BLaER1 treated with 17β-estradiol and CSF1 and Interleukin-3, amounts not matched to agents 10 nM and 100 nM (cell line): Measurements from ENCODE around the gene BDKRB1.

Experiments used
- H3K27ac ChIP-seq, 11 experiments: shearing (Covaris generic); formaldehyde crosslinking; 2 replicates each; pipeline ENCODE4 v1.8.1; 2022
- H3K27me3 ChIP-seq, 11 experiments: shearing (Covaris generic); formaldehyde crosslinking; 2 replicates each; pipeline ENCODE4 v1.8.1; 2022
- H3K36me3 ChIP-seq, 11 experiments: shearing (Covaris generic); formaldehyde crosslinking; 2 replicates each; pipeline ENCODE4 v1.8.1; 2022
- H3K4me1 ChIP-seq, 10 experiments: shearing (Covaris generic); formaldehyde crosslinking; 2 replicates each; pipeline ENCODE4 v1.8.1; 2022
- H3K4me2 ChIP-seq, 11 experiments: shearing (Covaris generic); formaldehyde crosslinking; 2 replicates each; pipeline ENCODE4 v1.8.1; 2022
- H3K4me3 ChIP-seq, 10 experiments: shearing (Covaris generic); formaldehyde crosslinking; 2 replicates each; pipeline ENCODE4 v1.8.1; 2022
- H3K9ac ChIP-seq, 11 experiments: shearing (Covaris generic); formaldehyde crosslinking; 2 replicates each; pipeline ENCODE4 v1.8.1; 2022
- H3K9me3 ChIP-seq, 11 experiments: shearing (Covaris generic); formaldehyde crosslinking; replicated peaks in 1 of 11; 2 replicates each; pipeline ENCODE4 v1.8.1; 2022
- H4K20me1 ChIP-seq, 11 experiments: shearing (Covaris generic); formaldehyde crosslinking; 2 replicates each; pipeline ENCODE4 v1.8.1; 2022
- Cebpa-rat ChIP-seq, 11 experiments: shearing (Covaris generic); IDR thresholded peaks; 2 replicates each; pipeline ENCODE4 v1.8.1; 2022

Gene BDKRB1

GRCh38 chr14:96279564-96279963 lies 23.6 kb downstream of the BDKRB1 start:
- peaks cover 10 to 25% (median 19%) of the 10 kb centered on the region in 11 experiments for H3K36me3 ChIP-seq
- H3K9ac ChIP-seq = no peak overlapping the region
- no peaks in the 10 kb centered on the region for H3K27me3 ChIP-seq
- no peak overlapping the region for H3K4me2 ChIP-seq
- no peaks in the 10 kb centered on the region for H4K20me1 ChIP-seq
- peaks cover 0 to 6% (median 0%) of the 10 kb centered on the region in 10 experiments; a peak in 3 of 20 replicates for H3K4me1 ChIP-seq
- no peak overlapping the region for H3K4me3 ChIP-seq
- H3K9me3 ChIP-seq = peaks cover 10 to 15% (median 14%) of the 10 kb centered on the region in 11 experiments
- no peak for TF ChIP-seq Cebpa-rat (IDR thresholded peaks at IDR 0.05)
- no peak overlapping the region for H3K27ac ChIP-seq

DNA sequence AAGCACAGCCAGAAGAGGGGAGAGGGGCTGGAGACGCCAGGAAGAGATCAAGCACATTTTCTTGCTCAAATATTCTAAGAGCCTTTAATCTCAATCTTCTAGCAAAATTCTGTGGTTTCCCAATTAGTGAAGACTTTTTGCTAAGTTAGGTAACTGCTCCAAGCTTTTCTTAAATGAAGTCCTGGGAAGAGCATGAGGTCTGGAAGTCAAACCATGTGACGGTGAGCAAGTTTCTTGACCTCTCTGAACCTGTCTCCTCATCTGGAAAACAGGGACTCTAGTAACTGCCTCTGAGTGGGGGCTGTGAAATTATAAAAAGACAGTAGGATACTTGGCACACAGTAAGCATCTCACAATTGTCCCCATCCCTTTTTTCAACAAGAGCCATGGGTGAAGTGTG lies 24.1 kb downstream of the BDKRB1 start:
- no peak overlapping the region for H3K27ac ChIP-seq
- H3K9me3 ChIP-seq = peaks cover 10 to 15% (median 14%) of the 10 kb centered on the region in 11 experiments
- no peak overlapping the region for H3K9ac ChIP-seq
- H3K27me3 ChIP-seq = no peaks in the 10 kb centered on the region
- H3K36me3 ChIP-seq = peaks cover 13 to 31% (median 19%) of the 10 kb centered on the region in 11 experiments
- peaks cover 0 to 4% (median 0%) of the 10 kb centered on the region in 10 experiments; a peak in 2 of 20 replicates for H3K4me1 ChIP-seq
- H3K4me2 ChIP-seq = no peak overlapping the region
- H4K20me1 ChIP-seq = no peaks in the 10 kb centered on the region
- no peak overlapping the region for H3K4me3 ChIP-seq
- no peak for TF ChIP-seq Cebpa-rat (IDR thresholded peaks at IDR 0.05)

GRCh38 chr14:96281486-96281885 lies 25.5 kb downstream of the BDKRB1 start:
- Histone ChIP-seq H3K4me3 (no peak overlapping the region), H3K27me3 (no peaks in the 10 kb centered on the region), H3K4me2 (no peak overlapping the region), H3K36me3 (peaks cover 22 to 42% (median 28%) of the 10 kb centered on the region in 11 experiments), H3K4me1 (no peaks in the 10 kb centered on the region), H3K9ac (no peak overlapping the region), H3K9me3 (peaks cover 10 to 15% (median 14%) of the 10 kb centered on the region in 11 experiments), H3K27ac (no peak overlapping the region), H4K20me1 (no peaks in the 10 kb centered on the region)
- TF ChIP-seq Cebpa-rat (IDR thresholded peaks at IDR 0.05) = no peak

GRCh38 chr14:96284008-96284407 lies 28.0 kb downstream of the BDKRB1 start:
- no peaks in the 10 kb centered on the region for H4K20me1 ChIP-seq
- H3K36me3 ChIP-seq = peaks cover 35 to 67% (median 43%) of the 10 kb centered on the region in 11 experiments
- TF ChIP-seq Cebpa-rat (IDR thresholded peaks at IDR 0.05) = no peak
- H3K9ac ChIP-seq = no peak overlapping the region
- no peak overlapping the region for H3K4me2 ChIP-seq
- no peak overlapping the region for H3K4me3 ChIP-seq
- H3K27ac ChIP-seq = no peak overlapping the region
- H3K27me3 ChIP-seq = no peaks in the 10 kb centered on the region
- H3K9me3 ChIP-seq = no peaks in the 10 kb centered on the region
- H3K4me1 ChIP-seq = no peaks in the 10 kb centered on the region

- no peaks in the 10 kb centered on the region for H3K27me3 ChIP-seq
- TF ChIP-seq Cebpa-rat (IDR thresholded peaks at IDR 0.05) = no peak
- peaks cover 39 to 71% (median 47%) of the 10 kb centered on the region in 11 experiments for H3K36me3 ChIP-seq
- no peak overlapping the region for H3K9ac ChIP-seq
- no peak overlapping the region for H3K4me3 ChIP-seq
- H3K27ac ChIP-seq = no peak overlapping the region
- H3K4me2 ChIP-seq = no peak overlapping the region
- H3K4me1 ChIP-seq = no peaks in the 10 kb centered on the region
- no peaks in the 10 kb centered on the region for H4K20me1 ChIP-seq
- no peaks in the 10 kb centered on the region for H3K9me3 ChIP-seq
Measured at GRCh38 chr14:96284430-96284829, 28.4 kb downstream of the BDKRB1 start.

- no peak overlapping the region for H3K27ac ChIP-seq
- peaks cover 51 to 83% (median 60%) of the 10 kb centered on the region in 11 experiments for H3K36me3 ChIP-seq
- H4K20me1 ChIP-seq = no peaks in the 10 kb centered on the region
- TF ChIP-seq Cebpa-rat (IDR thresholded peaks at IDR 0.05) = no peak
- no peak overlapping the region for H3K4me2 ChIP-seq
- no peaks in the 10 kb centered on the region for H3K9me3 ChIP-seq
- no peak overlapping the region for H3K9ac ChIP-seq
- H3K27me3 ChIP-seq = no peaks in the 10 kb centered on the region
- no peak overlapping the region for H3K4me3 ChIP-seq
- H3K4me1 ChIP-seq = no peaks in the 10 kb centered on the region
Measured at GRCh38 chr14:96285667-96286066, 29.7 kb downstream of the BDKRB1 start.

- H3K27ac ChIP-seq = no peak overlapping the region
Measured at GRCh38 chr14:96286251-96286650, 30.2 kb downstream of the BDKRB1 start.

DNA sequence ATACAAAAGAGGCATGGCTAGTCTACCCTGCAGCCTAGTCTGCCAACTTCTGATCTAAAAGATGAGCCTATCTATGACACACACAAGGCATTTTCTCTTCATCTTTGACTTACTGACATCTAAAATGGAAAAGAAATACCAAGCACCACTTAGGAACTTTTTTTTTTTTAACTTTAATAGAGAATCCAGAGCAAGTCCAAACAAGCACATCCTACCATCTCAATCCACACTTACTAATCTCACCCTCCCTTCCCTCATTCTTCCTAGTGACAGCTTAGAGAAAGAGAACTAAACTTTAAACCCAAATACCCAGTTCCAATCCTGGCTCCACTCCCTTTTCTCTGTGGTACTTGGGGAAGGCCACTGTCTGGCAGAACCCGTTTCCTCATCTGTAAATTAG lies 31.8 kb downstream of the BDKRB1 start:
- H3K36me3 ChIP-seq = peaks cover 50 to 94% (median 63%) of the 10 kb centered on the region in 11 experiments
- H3K9ac ChIP-seq = no peak overlapping the region
- no peak overlapping the region for H3K27ac ChIP-seq
- no peaks in the 10 kb centered on the region for H4K20me1 ChIP-seq
- H3K9me3 ChIP-seq = no peaks in the 10 kb centered on the region
- TF ChIP-seq Cebpa-rat (IDR thresholded peaks at IDR 0.05) = no peak
- no peak overlapping the region for H3K4me2 ChIP-seq
- no peaks in the 10 kb centered on the region for H3K4me1 ChIP-seq
- no peak overlapping the region for H3K4me3 ChIP-seq
- H3K27me3 ChIP-seq = no peaks in the 10 kb centered on the region

More at GRCh38 chr14:96286251-96286650, 30.2 kb downstream of the BDKRB1 start:
- no peak overlapping the region for H3K4me2 ChIP-seq
- TF ChIP-seq Cebpa-rat (IDR thresholded peaks at IDR 0.05) = no peak
- H4K20me1 ChIP-seq = no peaks in the 10 kb centered on the region
- H3K36me3 ChIP-seq = peaks cover 52 to 89% (median 64%) of the 10 kb centered on the region in 11 experiments
- no peaks in the 10 kb centered on the region for H3K9me3 ChIP-seq
- no peaks in the 10 kb centered on the region for H3K4me1 ChIP-seq
- H3K4me3 ChIP-seq = no peak overlapping the region
- H3K9ac ChIP-seq = no peak overlapping the region
- no peaks in the 10 kb centered on the region for H3K27me3 ChIP-seq

DNA sequence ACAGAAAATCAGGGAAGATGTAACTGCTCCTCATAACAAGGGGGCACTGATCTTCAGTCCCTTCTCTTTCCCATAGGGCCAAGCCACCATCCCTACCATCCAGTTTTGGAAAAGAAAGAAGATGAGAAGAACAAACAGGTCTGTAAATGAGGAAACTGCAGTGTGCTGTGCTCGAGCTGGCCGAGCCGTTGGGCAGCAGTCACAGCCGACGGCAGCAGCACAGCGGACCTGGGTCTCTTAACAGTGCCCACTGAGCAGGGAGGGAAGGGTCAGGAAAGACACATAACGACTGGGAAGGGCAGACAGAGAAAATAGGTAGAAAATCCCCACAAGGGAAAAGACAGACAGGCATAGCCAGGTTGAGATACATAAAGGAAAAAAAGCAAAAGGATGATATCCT lies 38.2 kb downstream of the BDKRB1 start:
- TF ChIP-seq Cebpa-rat (IDR thresholded peaks at IDR 0.05) = no peak
- H3K4me1 ChIP-seq = no peaks in the 10 kb centered on the region
- no peak overlapping the region for H3K27ac ChIP-seq
- no peak overlapping the region for H3K4me2 ChIP-seq
- no peaks in the 10 kb centered on the region for H3K9me3 ChIP-seq
- H4K20me1 ChIP-seq = no peaks in the 10 kb centered on the region; a peak in 1 of 22 replicates
- no peak overlapping the region for H3K4me3 ChIP-seq
- H3K27me3 ChIP-seq = no peaks in the 10 kb centered on the region
- peaks cover 31 to 65% (median 42%) of the 10 kb centered on the region in 11 experiments for H3K36me3 ChIP-seq
- no peak overlapping the region for H3K9ac ChIP-seq

GRCh38 chr14:96297000-96297399 lies 41.0 kb downstream of the BDKRB1 start:
- Histone ChIP-seq H3K4me2 (no peak overlapping the region), H3K4me3 (no peak overlapping the region)

More at GRCh38 chr14:96297000-96297399, 41.0 kb downstream of the BDKRB1 start:
- Histone ChIP-seq H4K20me1 (no peaks in the 10 kb centered on the region; a peak in 1 of 22 replicates), H3K27me3 (no peaks in the 10 kb centered on the region), H3K4me1 (no peaks in the 10 kb centered on the region), H3K9me3 (no peaks in the 10 kb centered on the region), H3K27ac (no peak overlapping the region), H3K36me3 (peaks cover 24 to 64% (median 39%) of the 10 kb centered on the region in 11 experiments; a peak in 21 of 22 replicates), H3K9ac (no peak overlapping the region)
- no peak for TF ChIP-seq Cebpa-rat (IDR thresholded peaks at IDR 0.05)
